Measurements from ENCODE around the gene CTCF.

Gene CTCF

GRCh38 chr16:67674851-67675578, 112.7 kb downstream of the CTCF start:
- H3K9me3 Mint-ChIP-seq, result no peaks in the 10 kb centered on the region
- no peak overlapping the region for H3K27ac Mint-ChIP-seq
- H3K4me3 Mint-ChIP-seq, result no peak overlapping the region
- H3K27me3 Mint-ChIP-seq, result no peaks in the 10 kb centered on the region
- no peaks in the 10 kb centered on the region for H3K36me3 Mint-ChIP-seq (ENCODE audit: low read depth)
- peaks cover 3% of the 10 kb centered on the region for H3K4me1 Mint-ChIP-seq (ENCODE audit: low read depth)

GRCh38 chr16:67675579-67675935, 113.2 kb downstream of the CTCF start:
- no peak overlapping the region for H3K4me3 Mint-ChIP-seq
- no peak overlapping the region for H3K27ac Mint-ChIP-seq

GRCh38 chr16:67675999-67676398, 113.7 kb downstream of the CTCF start:
- Mint-ChIP-seq H3K9me3 (no peaks in the 10 kb centered on the region), H3K27me3 (no peaks in the 10 kb centered on the region), H3K4me3 (no peak overlapping the region), H3K4me1 (ENCODE audit: low read depth) (peaks cover 3% of the 10 kb centered on the region), H3K27ac (no peak overlapping the region), H3K36me3 (ENCODE audit: low read depth) (no peaks in the 10 kb centered on the region)

More at GRCh38 chr16:67675579-67675935, 113.2 kb downstream of the CTCF start:
- Mint-ChIP-seq H3K9me3 (no peaks in the 10 kb centered on the region), H3K27me3 (no peaks in the 10 kb centered on the region), H3K36me3 (ENCODE audit: low read depth) (no peaks in the 10 kb centered on the region), H3K4me1 (ENCODE audit: low read depth) (peaks cover 3% of the 10 kb centered on the region)

GRCh38 chr16:67676516-67676915, 114.2 kb downstream of the CTCF start:
- Mint-ChIP-seq H3K27ac (no peak overlapping the region), H3K9me3 (no peaks in the 10 kb centered on the region), H3K4me1 (ENCODE audit: low read depth) (peaks cover 3% of the 10 kb centered on the region), H3K4me3 (no peak overlapping the region), H3K36me3 (ENCODE audit: low read depth) (no peaks in the 10 kb centered on the region), H3K27me3 (no peaks in the 10 kb centered on the region)

GRCh38 chr16:67676939-67677338, 114.6 kb downstream of the CTCF start:
- peaks cover 3% of the 10 kb centered on the region for H3K4me1 Mint-ChIP-seq (ENCODE audit: low read depth)
- H3K27me3 Mint-ChIP-seq, result no peaks in the 10 kb centered on the region
- H3K4me3 Mint-ChIP-seq, result no peak overlapping the region
- no peaks in the 10 kb centered on the region for H3K9me3 Mint-ChIP-seq
- no peak overlapping the region for H3K27ac Mint-ChIP-seq
- no peaks in the 10 kb centered on the region for H3K36me3 Mint-ChIP-seq (ENCODE audit: low read depth)

- Mint-ChIP-seq H3K4me3 (no peak overlapping the region), H3K27me3 (no peaks in the 10 kb centered on the region), H3K4me1 (ENCODE audit: low read depth) (peaks cover under 1% of the 10 kb centered on the region), H3K9me3 (no peaks in the 10 kb centered on the region), H3K27ac (no peak overlapping the region), H3K36me3 (ENCODE audit: low read depth) (no peaks in the 10 kb centered on the region)
These were observed 115.4 kb downstream of the CTCF start for GRCh38 chr16:67677712-67678111.

GRCh38 chr16:67678354-67679023, 116.2 kb downstream of the CTCF start:
- Mint-ChIP-seq H3K27me3 (no peaks in the 10 kb centered on the region), H3K4me1 (ENCODE audit: low read depth) (no peaks in the 10 kb centered on the region), H3K27ac (no peak overlapping the region), H3K36me3 (ENCODE audit: low read depth) (peaks cover 3% of the 10 kb centered on the region), H3K9me3 (no peaks in the 10 kb centered on the region), H3K4me3 (no peak overlapping the region)

GRCh38 chr16:67679935-67680897, 117.9 kb downstream of the CTCF start:
- Mint-ChIP-seq H3K27ac (no peak overlapping the region), H3K9me3 (no peaks in the 10 kb centered on the region), H3K4me1 (ENCODE audit: low read depth) (no peaks in the 10 kb centered on the region), H3K36me3 (ENCODE audit: low read depth) (peaks cover 9% of the 10 kb centered on the region), H3K4me3 (no peak overlapping the region), H3K27me3 (no peaks in the 10 kb centered on the region)

GRCh38 chr16:67683767-67684166, 121.4 kb downstream of the CTCF start:
- H3K4me3 Mint-ChIP-seq, result no peak overlapping the region
- no peak overlapping the region for H3K27ac Mint-ChIP-seq
- H3K9me3 Mint-ChIP-seq, result no peaks in the 10 kb centered on the region
- peaks cover 13% of the 10 kb centered on the region for H3K36me3 Mint-ChIP-seq (ENCODE audit: low read depth)
- peaks cover 5% of the 10 kb centered on the region for H3K4me1 Mint-ChIP-seq (ENCODE audit: low read depth)
- H3K27me3 Mint-ChIP-seq, result no peaks in the 10 kb centered on the region

- no peaks in the 10 kb centered on the region for H3K27me3 Mint-ChIP-seq
- no peak overlapping the region for H3K4me3 Mint-ChIP-seq
- H3K36me3 Mint-ChIP-seq (ENCODE audit: low read depth), result peaks cover 13% of the 10 kb centered on the region
- H3K27ac Mint-ChIP-seq, result no peak overlapping the region
- H3K9me3 Mint-ChIP-seq, result no peaks in the 10 kb centered on the region
- peaks cover 5% of the 10 kb centered on the region for H3K4me1 Mint-ChIP-seq (ENCODE audit: low read depth)
These were observed 123.2 kb downstream of the CTCF start for GRCh38 chr16:67685388-67686112.
